IMR-90 (cell line): ENCODE data around the gene EEPD1. TPM values are rescaled to one million over a fixed set of nuclear protein-coding genes. Genes with fewer than 3 reads are reported as not detected.
A peak's percentile ranks its signal among the peaks of the same experiment; 100 is the strongest.

Source experiments
- ATAC-seq: fragments of 200-7000 bp; cut with Tn5 transposase; 2 replicates; pipeline ENCODE4 v1.9.1; 2020; ENCODE audit warnings: low read depth, mild to moderate bottlenecking, moderate library complexity
- BruUV-seq: library from RNA; stranded (reverse); fragments of 400-500 nt; replicated peaks from 2 replicates; lab custom pipeline; 2021; lab: Mats Ljungman, UMichigan
- CTCF ChIA-PET: fragments of 300-600 bp; formaldehyde crosslinking; extraction: SDS; loops from one replicate; lab custom pipeline; 2021; ENCODE audit warnings: antibody characterized with exemption; lab: Yijun Ruan, JAX
- POLR2A ChIA-PET: fragments of 300-600 bp; sonication (Branson Sonifier 250); formaldehyde crosslinking; loops from one replicate; lab custom pipeline; 2022; ENCODE audit warnings: antibody characterized with exemption; ENCODE audit not compliant: unreplicated experiment; lab: Charles Lee
- DNase-seq: peaks from one replicate; pipeline ENCODE4 v3.0.0; 2013
- H2AFZ ChIP-seq: replicated peaks from 2 replicates; pipeline ENCODE3; 2013; ENCODE audit warnings: low read length, mild to moderate bottlenecking; ENCODE audit not compliant: poor library complexity
- H2AK5ac ChIP-seq: 2 replicates; pipeline ENCODE4 v1.6.1; 2013; ENCODE audit warnings: low read depth, low read length, inconsistent platforms
- H2AK9ac ChIP-seq: replicated peaks from 2 replicates; pipeline ENCODE3; 2013; ENCODE audit warnings: mild to moderate bottlenecking, low read depth, low read length, moderate library complexity; ENCODE audit not compliant: poor library complexity
- H2BK120ac ChIP-seq: 2 replicates; pipeline ENCODE4 v1.6.1; 2013; ENCODE audit warnings: low read depth, low read length, inconsistent platforms
- H2BK15ac ChIP-seq: 3 replicates; pipeline ENCODE4 v1.6.1; 2013; ENCODE audit warnings: low read depth, low read length, inconsistent platforms
- H2BK20ac ChIP-seq: 2 replicates; pipeline ENCODE4 v1.6.1; 2013; ENCODE audit warnings: low read depth, mild to moderate bottlenecking, inconsistent platforms, low read length, moderate library complexity
- H2BK5ac ChIP-seq: 2 replicates; pipeline ENCODE4 v1.6.1; 2013; ENCODE audit warnings: mild to moderate bottlenecking, low read depth, low read length, inconsistent platforms; ENCODE audit not compliant: poor library complexity, severe bottlenecking
- H3K14ac ChIP-seq: replicated peaks from 2 replicates; pipeline ENCODE4 v1.6.1; 2013; ENCODE audit warnings: low read depth, low read length, inconsistent platforms
- H3K18ac ChIP-seq: 2 replicates; pipeline ENCODE4 v1.6.1; 2013; ENCODE audit warnings: low read depth, low read length, control low read depth
- H3K23ac ChIP-seq: 2 replicates; pipeline ENCODE4 v1.6.1; 2013; ENCODE audit warnings: low read depth, low read length, inconsistent platforms
- H3K27ac ChIP-seq: 2 replicates; pipeline ENCODE4 v1.5.1; 2013; ENCODE audit warnings: mild to moderate bottlenecking, control low read depth, low read length; ENCODE audit not compliant: insufficient read depth
- H3K27me3 ChIP-seq: 2 replicates; pipeline ENCODE4 v1.6.1; 2013; ENCODE audit warnings: low read length; ENCODE audit not compliant: control insufficient read depth, insufficient read depth
- H3K36me3 ChIP-seq: 2 replicates; pipeline ENCODE4 v1.6.1; 2013; ENCODE audit warnings: low read length, mixed read lengths; ENCODE audit not compliant: control insufficient read depth, insufficient read depth
- H3K4ac ChIP-seq: 2 replicates; pipeline ENCODE4 v1.6.1; 2013; ENCODE audit warnings: low read depth, low read length, inconsistent platforms
- H3K4me1 ChIP-seq: 2 replicates; pipeline ENCODE4 v1.6.1; 2013; ENCODE audit warnings: low read length, mixed read lengths; ENCODE audit not compliant: control insufficient read depth, insufficient read depth
- H3K4me2 ChIP-seq: 2 replicates; pipeline ENCODE4 v1.6.1; 2013; ENCODE audit warnings: low read depth, mild to moderate bottlenecking, control low read depth, low read length, moderate library complexity
- H3K4me3 ChIP-seq: 2 replicates; pipeline ENCODE4 v1.5.1; 2013; ENCODE audit warnings: low read depth, mild to moderate bottlenecking, control low read depth, low read length, moderate library complexity; ENCODE audit not compliant: insufficient read depth
- H3K56ac ChIP-seq: 2 replicates; pipeline ENCODE4 v1.6.1; 2013; ENCODE audit warnings: low read length, inconsistent platforms; ENCODE audit not compliant: insufficient read depth; ENCODE audit errors: extremely low read depth
- H3K79me1 ChIP-seq, 2 experiments: 2 replicates each; pipeline ENCODE4 v1.6.1; 2013; ENCODE audit warnings: low read length in 2 of 2, inconsistent platforms in 1 of 2, low read depth in 1 of 2
- H3K9ac ChIP-seq: 2 replicates; pipeline ENCODE4 v1.6.1; 2013; ENCODE audit warnings: low read depth, low read length, control low read depth
- H3K9me1 ChIP-seq: 2 replicates; pipeline ENCODE4 v1.6.1; 2013; ENCODE audit warnings: low read length, inconsistent platforms; ENCODE audit not compliant: insufficient read depth
- H3K9me3 ChIP-seq: 2 replicates; pipeline ENCODE4 v1.6.1; 2013; ENCODE audit warnings: low read length; ENCODE audit not compliant: control insufficient read depth, insufficient read depth
- H4K20me1 ChIP-seq: 2 replicates; pipeline ENCODE4 v1.6.1; 2013; ENCODE audit warnings: low read length, inconsistent platforms; ENCODE audit not compliant: insufficient read depth
- H4K5ac ChIP-seq: 2 replicates; pipeline ENCODE4 v1.6.1; 2013; ENCODE audit warnings: mild to moderate bottlenecking, low read depth, low read length, control low read depth
- H4K8ac ChIP-seq, 2 experiments: 2 replicates each; pipeline ENCODE4 v1.6.1; 2013; ENCODE audit warnings: low read depth in 2 of 2, low read length in 2 of 2, control low read depth in 1 of 2, inconsistent platforms in 1 of 2
- H4K91ac ChIP-seq: 2 replicates; pipeline ENCODE4 v1.6.1; 2013; ENCODE audit warnings: low read depth, low read length, inconsistent platforms; ENCODE audit not compliant: insufficient read depth
- BHLHE40 ChIP-seq: fragments of 150-350 bp; IDR thresholded peaks from 2 replicates; pipeline ENCODE4 v1.6.1; 2016; ENCODE audit warnings: mild to moderate bottlenecking, low read depth, low read length
- CEBPB ChIP-seq: IDR thresholded peaks from 2 replicates; pipeline ENCODE4 v1.6.1; 2012; ENCODE audit warnings: low read depth, low read length, improper control_type of control experiment
- CHD1 ChIP-seq: IDR thresholded peaks from 2 replicates; pipeline ENCODE4 v1.6.1; 2012; ENCODE audit warnings: low read depth, low read length, improper control_type of control experiment
- CTCF ChIP-seq: conservative IDR thresholded peaks from 2 replicates; pipeline ENCODE4 v1.5.1; 2012; ENCODE audit warnings: mild to moderate bottlenecking, low read depth, low read length, improper control_type of control experiment
- ELK1 ChIP-seq: fragments of 150-350 bp; IDR thresholded peaks from 2 replicates; pipeline ENCODE4 v1.6.1; 2016; ENCODE audit warnings: low read depth, mild to moderate bottlenecking, low read length, moderate library complexity, borderline replicate concordance
- FOS ChIP-seq: fragments of 150-350 bp; IDR thresholded peaks from 2 replicates; pipeline ENCODE4 v1.6.1; 2016; ENCODE audit warnings: low read depth, low read length
- MAFK ChIP-seq: IDR thresholded peaks from 2 replicates; pipeline ENCODE4 v1.6.1; 2012; ENCODE audit warnings: low read depth, low read length, improper control_type of control experiment
- MAZ ChIP-seq: IDR thresholded peaks from 2 replicates; pipeline ENCODE4 v1.6.1; 2012; ENCODE audit warnings: low read depth, mild to moderate bottlenecking, low read length, improper control_type of control experiment, moderate library complexity, borderline replicate concordance
- NFE2L2 ChIP-seq: fragments of 150-350 bp; IDR thresholded peaks from 2 replicates; pipeline ENCODE4 v1.6.1; 2016; ENCODE audit warnings: low read depth, mild to moderate bottlenecking, low read length
- POLR2A ChIP-seq: IDR thresholded peaks from 2 replicates; pipeline ENCODE4 v1.6.1; 2012; ENCODE audit warnings: mild to moderate bottlenecking, low read depth, low read length
- RAD21 ChIP-seq: IDR thresholded peaks from 2 replicates; pipeline ENCODE4 v1.6.1; 2012; ENCODE audit warnings: low read length, improper control_type of control experiment
- RCOR1 ChIP-seq: IDR thresholded peaks from 2 replicates; pipeline ENCODE4 v1.6.1; 2012; ENCODE audit warnings: mild to moderate bottlenecking, low read length, improper control_type of control experiment; ENCODE audit not compliant: insufficient replicate concordance
- RFX5 ChIP-seq: IDR thresholded peaks from 2 replicates; pipeline ENCODE4 v1.8.0; 2012; ENCODE audit warnings: low read depth, mild to moderate bottlenecking, low read length, moderate library complexity
- SMC3 ChIP-seq: fragments of 150-350 bp; IDR thresholded peaks from 2 replicates; pipeline ENCODE4 v1.6.1; 2016; ENCODE audit warnings: low read depth, mild to moderate bottlenecking, antibody characterized with exemption, low read length, moderate library complexity
- WGBS, 2 experiments: methylation state at CpG; one replicate each; pipeline versions ENCODE4 v1.1.5 to v1.1.7; 2013; ENCODE audit warnings: missing lambda C conversion rate in 2 of 2; ENCODE audit not compliant: insufficient read length in 1 of 2; ENCODE audit errors: extremely low coverage in 2 of 2; 5-methylcytosine and 5-hydroxymethylcytosine counted together
- dilution Hi-C: fragments of 300-500 bp; cut with HindIII; formaldehyde crosslinking; loops from one replicate; pipeline ENCODE4 v1.14.3; 2018; ENCODE audit warnings: low sequenced_read_pairs; ENCODE audit not compliant: unreplicated experiment
- in situ Hi-C: fragments of 300-500 bp; cut with MboI; formaldehyde crosslinking; loops from 3 replicates; pipeline ENCODE4 v1.14.3; 2019; ENCODE audit warnings: low sequenced_read_pairs, inconsistent platforms, mixed read lengths
- intact Hi-C: fragments of 100-400 bp; cut with micrococcal nuclease; formaldehyde crosslinking; loops from 2 replicates; pipeline ENCODE4 v1.10.0; 2022
- polyA plus RNA-seq, 3 experiments: library from polyadenylated mRNA; depleted of rRNA; stranded (reverse); fragments of >200 nt; gene quantifications; 2 replicates each; pipeline ENCODE4 v1.2.3, GENCODE V29; 2012; ENCODE audit warnings: low replicate concordance in 1 of 3
- total RNA-seq: library from RNA; depleted of rRNA; stranded (reverse); fragments of >200 nt; gene quantifications from 2 replicates; pipeline ENCODE4 v1.2.3, GENCODE V29; 2012

EEPD1 gene
- total and polyA plus RNA-seq, 2 of the 4 experiments (the other 2 are of a cell fraction): 7.3 to 15.2 TPM

- Histone ChIP-seq H3K9ac (no peak overlapping the region), H3K4me3 (no peak overlapping the region), H3K9me1 (peaks cover 7% of the 10 kb centered on the region; the same call in 1 of the 2 replicates), H3K14ac (peak overlapping the region; percentile 76; the same call in 1 of the 2 replicates), H3K36me3 (no peaks in the 10 kb centered on the region), H3K18ac (no peak overlapping the region), H4K5ac (no peak overlapping the region), H2AK5ac (no peak overlapping the region), H3K4me2 (no peak overlapping the region), H3K27me3 (no peaks in the 10 kb centered on the region), H4K91ac (no peak overlapping the region; the same call in 1 of the 2 replicates), H4K20me1 (no peaks in the 10 kb centered on the region; the same call in 1 of the 2 replicates), H3K9me3 (no peaks in the 10 kb centered on the region), H2BK120ac (no peak overlapping the region), H3K23ac (0 out of 2 replicates have a peak overlapping the region, but pooled peaks have one; percentile 41), H2BK20ac (no peak overlapping the region), H4K8ac (no peak overlapping the region), H2BK5ac (no peak overlapping the region), H3K4me1 (peaks cover 5% of the 10 kb centered on the region; the same call in 1 of the 2 replicates), H2AK9ac (no peak overlapping the region), H3K27ac (no peak overlapping the region), H2AFZ (peak overlapping the region; percentile 67), H3K4ac (no peak overlapping the region), H2BK15ac (no peak overlapping the region), H3K56ac (no peak overlapping the region), H3K79me1 (peaks cover 4 to 40% of the 10 kb centered on the region in 2 experiments)
- ATAC-seq (no peak; the same call in 1 of the 2 replicates), DNase-seq (no peak)
- TF ChIP-seq RFX5 (no peak), MAFK (no peak), SMC3 (no peak), CHD1 (no peak), CEBPB (no peak), CTCF (no peak), POLR2A (no peak), RAD21 (no peak), FOS (no peak), MAZ (no peak), ELK1 (no peak), NFE2L2 (no peak), RCOR1 (no peak), BHLHE40 (no peak)
- no TSS peak for BruUV-seq
- CTCF ChIA-PET: interaction anchor here (0.9 kb wide), 1 partner anchor 16 kb away, joined by 3 read pairs; no protein-coding TSS in a partner anchor
- intact Hi-C loops (no loop called here), in situ Hi-C loops (no loop called here), dilution Hi-C loops (no loop called here)
- POLR2A ChIA-PET: no interaction called here
- WGBS, 2 experiments: no CpG with 5 or more reads among the region's 5 CpGs
These were observed 27.1 kb downstream of the EEPD1 start for GRCh38 chr7:36180121-36180520.
